ENCODE measurements around the gene TENM4. TPM values are rescaled to one million over a fixed set of nuclear protein-coding genes. Genes with fewer than 3 reads are reported as not detected.
A peak's percentile ranks its signal among the peaks of the same experiment; 100 is the strongest.

Gene TENM4
- total and polyA plus RNA-seq, 2 of the 13 experiments (the other 11 are each of a cell fraction or from before 2014, with no cell fraction given), result not detected

- TF ChIP-seq, protein P1, sequence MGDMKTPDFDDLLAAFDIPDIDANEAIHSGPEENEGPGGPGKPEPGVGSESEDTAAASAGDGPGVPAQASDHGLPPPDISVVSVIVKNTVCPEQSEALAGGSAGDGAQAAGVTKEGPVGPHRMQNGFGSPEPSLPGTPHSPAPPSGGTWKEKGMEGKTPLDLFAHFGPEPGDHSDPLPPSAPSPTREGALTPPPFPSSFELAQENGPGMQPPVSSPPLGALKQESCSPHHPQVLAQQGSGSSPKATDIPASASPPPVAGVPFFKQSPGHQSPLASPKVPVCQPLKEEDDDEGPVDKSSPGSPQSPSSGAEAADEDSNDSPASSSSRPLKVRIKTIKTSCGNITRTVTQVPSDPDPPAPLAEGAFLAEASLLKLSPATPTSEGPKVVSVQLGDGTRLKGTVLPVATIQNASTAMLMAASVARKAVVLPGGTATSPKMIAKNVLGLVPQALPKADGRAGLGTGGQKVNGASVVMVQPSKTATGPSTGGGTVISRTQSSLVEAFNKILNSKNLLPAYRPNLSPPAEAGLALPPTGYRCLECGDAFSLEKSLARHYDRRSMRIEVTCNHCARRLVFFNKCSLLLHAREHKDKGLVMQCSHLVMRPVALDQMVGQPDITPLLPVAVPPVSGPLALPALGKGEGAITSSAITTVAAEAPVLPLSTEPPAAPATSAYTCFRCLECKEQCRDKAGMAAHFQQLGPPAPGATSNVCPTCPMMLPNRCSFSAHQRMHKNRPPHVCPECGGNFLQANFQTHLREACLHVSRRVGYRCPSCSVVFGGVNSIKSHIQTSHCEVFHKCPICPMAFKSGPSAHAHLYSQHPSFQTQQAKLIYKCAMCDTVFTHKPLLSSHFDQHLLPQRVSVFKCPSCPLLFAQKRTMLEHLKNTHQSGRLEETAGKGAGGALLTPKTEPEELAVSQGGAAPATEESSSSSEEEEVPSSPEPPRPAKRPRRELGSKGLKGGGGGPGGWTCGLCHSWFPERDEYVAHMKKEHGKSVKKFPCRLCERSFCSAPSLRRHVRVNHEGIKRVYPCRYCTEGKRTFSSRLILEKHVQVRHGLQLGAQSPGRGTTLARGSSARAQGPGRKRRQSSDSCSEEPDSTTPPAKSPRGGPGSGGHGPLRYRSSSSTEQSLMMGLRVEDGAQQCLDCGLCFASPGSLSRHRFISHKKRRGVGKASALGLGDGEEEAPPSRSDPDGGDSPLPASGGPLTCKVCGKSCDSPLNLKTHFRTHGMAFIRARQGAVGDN (CRISPR knock-in tag; IDR thresholded peaks at IDR 0.05), result no peak
- TF ChIP-seq ZNF143 (CRISPR knock-in tag; IDR thresholded peaks at IDR 0.05) (no peak; the same call in 1 of the 2 replicates), ELF3 (CRISPR knock-in tag; IDR thresholded peaks at IDR 0.05) (peak; percentile 99), MEIS1 (CRISPR knock-in tag; IDR thresholded peaks at IDR 0.05; ENCODE audit: borderline replicate concordance) (peak; percentile 65; the same call in 1 of the 2 replicates), SMARCC2 (IDR thresholded peaks at IDR 0.05) (no peak), ARNT2 (CRISPR knock-in tag; IDR thresholded peaks at IDR 0.05; ENCODE audit: low read depth) (no peak), SNAPC5 (CRISPR knock-in tag; IDR thresholded peaks at IDR 0.05; ENCODE audit: borderline replicate concordance) (no peak), ZMAT5 (CRISPR knock-in tag; IDR thresholded peaks at IDR 0.05; ENCODE audit: borderline replicate concordance, low read depth) (no peak), GZF1 (CRISPR knock-in tag; IDR thresholded peaks at IDR 0.05) (no peak), HOMEZ (CRISPR knock-in tag; IDR thresholded peaks at IDR 0.05; ENCODE audit: low read depth) (peak; percentile 76), PPARG (CRISPR knock-in tag; conservative IDR thresholded peaks at IDR 0.05) (no peak; the same call in 1 of the 2 replicates), ZNF331 (CRISPR knock-in tag; IDR thresholded peaks at IDR 0.05) (peak; percentile 31; the same call in 1 of the 2 replicates)
- TF ChIP-seq, protein P2, sequence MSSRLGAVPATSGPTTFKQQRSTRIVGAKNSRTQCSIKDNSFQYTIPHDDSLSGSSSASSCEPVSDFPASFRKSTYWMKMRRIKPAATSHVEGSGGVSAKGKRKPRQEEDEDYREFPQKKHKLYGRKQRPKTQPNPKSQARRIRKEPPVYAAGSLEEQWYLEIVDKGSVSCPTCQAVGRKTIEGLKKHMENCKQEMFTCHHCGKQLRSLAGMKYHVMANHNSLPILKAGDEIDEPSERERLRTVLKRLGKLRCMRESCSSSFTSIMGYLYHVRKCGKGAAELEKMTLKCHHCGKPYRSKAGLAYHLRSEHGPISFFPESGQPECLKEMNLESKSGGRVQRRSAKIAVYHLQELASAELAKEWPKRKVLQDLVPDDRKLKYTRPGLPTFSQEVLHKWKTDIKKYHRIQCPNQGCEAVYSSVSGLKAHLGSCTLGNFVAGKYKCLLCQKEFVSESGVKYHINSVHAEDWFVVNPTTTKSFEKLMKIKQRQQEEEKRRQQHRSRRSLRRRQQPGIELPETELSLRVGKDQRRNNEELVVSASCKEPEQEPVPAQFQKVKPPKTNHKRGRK (CRISPR knock-in tag; IDR thresholded peaks at IDR 0.05), result no peak
These were observed 827.4 kb downstream of the TENM4 start (continued) for GRCh38 chr11:78613378-78613813.

All from HepG2 (cell line).